B cell (primary cell): ENCODE results near the gene SORL1-AS1.

Source experiments
- CTCF ChIP-seq: fragments of 200-600 bp; IDR thresholded peaks from one replicate; pipeline ENCODE4 v1.8.0; 2022; ENCODE audit warnings: antibody characterized with exemption, mild to moderate bottlenecking
- EZH2 ChIP-seq: IDR thresholded peaks from 2 replicates; pipeline ENCODE4 v1.6.1; 2012; ENCODE audit warnings: borderline replicate concordance, low read depth, mild to moderate bottlenecking, moderate library complexity, low read length; ENCODE audit not compliant: insufficient read depth, poor library complexity, severe bottlenecking

GRCh38 chr11:121417607-121418006, 35.2 kb downstream of the SORL1-AS1 start:
- TF ChIP-seq CTCF (no peak), EZH2 (no peak)
